HUES48 (cell line): ENCODE data around the gene DAPP1.
"Not testable (repeated sequence)": the region's sequence is repeated elsewhere in the genome, so short reads cannot be mapped to it uniquely, and the experiment has no call there.

Experiments used
- H3K27ac ChIP-seq: one replicate; pipeline ENCODE4 v1.7.0; 2013; ENCODE audit warnings: low read depth, low read length, inconsistent platforms
- H3K27me3 ChIP-seq: 2 replicates; pipeline ENCODE4 v1.6.1; 2013; ENCODE audit warnings: mild to moderate bottlenecking, low read length; ENCODE audit not compliant: control insufficient read depth, insufficient read depth
- H3K36me3 ChIP-seq: 2 replicates; pipeline ENCODE4 v1.6.1; 2013; ENCODE audit warnings: low read length; ENCODE audit not compliant: control insufficient read depth, insufficient read depth
- H3K4me1 ChIP-seq: 2 replicates; pipeline ENCODE4 v1.6.1; 2013; ENCODE audit warnings: mild to moderate bottlenecking, low read length; ENCODE audit not compliant: control insufficient read depth, insufficient read depth
- H3K4me3 ChIP-seq: 2 replicates; pipeline ENCODE4 v1.5.1; 2013; ENCODE audit warnings: mild to moderate bottlenecking, low read depth, low read length
- H3K9ac ChIP-seq: 2 replicates; pipeline ENCODE4 v1.6.1; 2013; ENCODE audit warnings: mild to moderate bottlenecking, low read depth, low read length, moderate library complexity
- H3K9me3 ChIP-seq: 2 replicates; pipeline ENCODE4 v1.6.1; 2013; ENCODE audit warnings: low read length; ENCODE audit not compliant: control insufficient read depth, insufficient read depth

DAPP1 gene

DNA sequence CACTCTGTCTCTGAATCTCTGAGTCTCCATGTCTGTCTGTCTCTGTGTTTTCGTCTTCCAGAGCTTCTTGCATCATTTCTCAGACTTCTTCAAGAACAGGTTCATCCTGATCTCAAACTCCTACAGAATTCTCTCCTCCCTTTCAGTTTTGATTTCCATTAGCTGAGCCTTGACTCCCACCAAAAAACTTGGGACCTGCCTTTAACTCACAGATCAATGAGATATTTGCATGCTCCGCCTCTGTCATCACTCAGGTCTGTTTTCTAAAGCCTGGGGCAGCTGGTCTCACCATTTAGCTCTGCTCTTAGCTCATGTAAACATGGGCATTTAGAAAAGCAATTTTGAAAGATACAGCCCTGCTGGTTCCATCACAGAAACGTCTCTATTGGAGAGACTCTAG, 8.6 kb downstream of the DAPP1 start:
- H3K27me3 ChIP-seq: no peaks in the 10 kb centered on the region
- H3K36me3 ChIP-seq: no peaks in the 10 kb centered on the region
- H3K4me3 ChIP-seq: no peak overlapping the region
- H3K27ac ChIP-seq: no peak overlapping the region
- H3K4me1 ChIP-seq: no peaks in the 10 kb centered on the region
- no peak overlapping the region for H3K9ac ChIP-seq
- H3K9me3 ChIP-seq: no peaks in the 10 kb centered on the region

DNA sequence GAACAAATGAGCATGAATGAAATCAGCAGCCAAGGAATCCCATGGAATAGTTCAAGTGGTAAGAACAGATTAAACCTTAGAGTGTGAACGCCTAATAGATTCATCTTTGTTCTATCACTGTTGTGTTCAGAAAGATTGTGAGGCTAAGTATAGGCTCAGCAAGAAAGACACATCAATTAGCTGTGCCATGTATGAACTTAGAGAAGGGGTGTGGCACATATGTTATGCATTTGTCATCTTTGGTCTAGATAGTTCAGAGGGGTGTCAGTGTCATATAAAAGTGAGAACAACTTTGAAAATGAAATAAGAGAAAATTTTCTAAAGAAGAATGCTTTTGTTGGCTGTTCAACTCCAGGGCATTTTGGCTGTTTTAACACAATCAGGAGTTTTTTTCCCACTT, 9.4 kb downstream of the DAPP1 start:
- H3K27ac ChIP-seq: no peak overlapping the region
- no peaks in the 10 kb centered on the region for H3K9me3 ChIP-seq
- H3K9ac ChIP-seq: no peak overlapping the region
- no peaks in the 10 kb centered on the region for H3K4me1 ChIP-seq
- no peaks in the 10 kb centered on the region for H3K27me3 ChIP-seq
- H3K4me3 ChIP-seq: no peak overlapping the region
- H3K36me3 ChIP-seq: no peaks in the 10 kb centered on the region

DNA sequence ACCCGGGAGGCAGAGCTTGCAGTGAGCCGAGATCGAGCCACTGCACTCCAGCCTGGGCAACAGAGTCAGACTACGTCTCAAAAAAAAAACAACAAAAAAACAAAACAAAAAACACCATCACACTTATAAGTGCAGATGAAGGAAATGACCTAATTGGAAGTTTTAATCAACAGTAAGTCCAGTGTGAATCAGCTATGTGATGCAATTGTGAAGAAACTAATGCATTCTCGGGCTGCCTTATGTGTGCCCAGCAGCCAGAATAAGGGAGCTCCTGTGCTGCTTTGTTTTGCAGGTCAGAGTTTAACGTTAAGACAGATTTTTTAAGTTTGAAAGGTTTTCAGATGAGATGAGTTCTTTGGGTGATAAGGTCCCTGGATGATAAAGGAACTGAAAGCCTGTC, 10.8 kb downstream of the DAPP1 start:
- Histone ChIP-seq H3K9me3 (no peaks in the 10 kb centered on the region), H3K36me3 (no peaks in the 10 kb centered on the region), H3K27me3 (no peaks in the 10 kb centered on the region), H3K4me1 (no peaks in the 10 kb centered on the region), H3K9ac (no peak overlapping the region), H3K27ac (no peak overlapping the region), H3K4me3 (no peak overlapping the region)

- no peaks in the 10 kb centered on the region for H3K27me3 ChIP-seq
- H3K9me3 ChIP-seq: no peaks in the 10 kb centered on the region
- H3K27ac ChIP-seq: no peak overlapping the region
- no peak overlapping the region for H3K9ac ChIP-seq
- H3K4me3 ChIP-seq: no peak overlapping the region
- no peaks in the 10 kb centered on the region for H3K36me3 ChIP-seq
- no peaks in the 10 kb centered on the region for H3K4me1 ChIP-seq
Observed at GRCh38 chr4:99827857-99828256, 11.2 kb downstream of the DAPP1 start.

GRCh38 chr4:99828477-99828876, 11.8 kb downstream of the DAPP1 start:
- Histone ChIP-seq H3K4me1 (no peaks in the 10 kb centered on the region), H3K9ac (no peak overlapping the region), H3K27me3 (no peaks in the 10 kb centered on the region), H3K36me3 (no peaks in the 10 kb centered on the region), H3K4me3 (no peak overlapping the region), H3K27ac (no peak overlapping the region), H3K9me3 (no peaks in the 10 kb centered on the region)

DNA sequence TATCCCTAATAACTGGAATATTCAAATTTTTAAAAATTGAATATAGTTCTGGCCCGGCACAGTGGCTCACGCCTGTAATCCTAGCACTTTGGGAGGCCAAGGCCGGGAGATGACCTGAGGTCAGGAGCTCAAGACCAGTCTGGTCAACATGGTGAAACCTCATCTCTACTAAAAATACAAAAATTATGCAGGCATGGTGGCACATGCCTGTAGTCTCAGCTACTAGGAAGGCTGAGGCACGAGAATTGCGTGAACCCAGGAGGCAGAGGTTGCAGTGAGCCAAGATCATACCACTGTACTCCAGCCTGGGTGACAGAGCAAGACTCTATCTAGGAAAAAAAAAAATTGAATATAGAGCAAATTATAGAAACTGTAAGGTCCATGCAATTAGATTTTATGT, 13.4 kb downstream of the DAPP1 start:
- not testable (repeated sequence) for H3K4me3 ChIP-seq, H3K4me1 ChIP-seq, H3K9ac ChIP-seq, H3K36me3 ChIP-seq, H3K27ac ChIP-seq, H3K9me3 ChIP-seq, H3K27me3 ChIP-seq

DNA sequence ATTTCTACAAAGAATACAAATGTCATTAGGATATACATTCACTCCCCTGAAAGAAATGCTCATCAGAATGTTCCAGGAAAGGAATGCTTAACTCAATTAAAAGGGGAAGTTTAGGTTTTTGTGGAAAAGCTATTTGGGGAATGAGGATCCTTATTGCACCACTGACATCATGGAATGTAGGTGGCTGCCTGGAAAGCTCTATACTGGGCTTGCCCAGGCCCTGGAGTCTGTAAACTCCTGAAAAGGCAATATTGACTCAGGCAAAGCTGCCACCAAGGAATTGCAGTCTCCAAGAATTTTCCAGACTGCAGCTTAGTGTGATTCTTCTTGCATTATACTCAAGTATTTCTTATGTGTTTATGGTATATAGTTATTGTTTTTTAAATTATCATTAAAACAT, 15.7 kb downstream of the DAPP1 start:
- Histone ChIP-seq H3K36me3 (no peaks in the 10 kb centered on the region), H3K9ac (no peak overlapping the region), H3K4me3 (no peak overlapping the region), H3K27me3 (no peaks in the 10 kb centered on the region), H3K4me1 (no peaks in the 10 kb centered on the region), H3K27ac (no peak overlapping the region), H3K9me3 (no peaks in the 10 kb centered on the region)

DNA sequence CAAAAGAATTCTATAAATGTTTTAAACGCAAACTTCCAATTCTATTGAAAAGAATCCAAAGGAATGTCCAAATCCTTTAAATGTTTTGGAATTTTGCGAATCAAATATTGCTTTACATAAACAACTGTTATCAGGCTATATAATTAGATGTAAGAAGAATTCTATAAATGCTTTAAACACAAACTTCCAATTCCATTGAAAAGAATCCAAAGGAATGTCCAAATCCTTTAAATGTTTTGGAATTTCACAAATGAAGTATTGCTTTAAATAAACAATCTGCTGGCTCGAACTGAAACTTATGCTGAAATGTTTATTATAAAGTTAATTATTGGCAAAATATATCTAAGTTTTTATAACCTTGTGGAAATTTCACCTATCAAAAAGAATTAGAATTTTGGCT, 16.1 kb downstream of the DAPP1 start:
- Histone ChIP-seq H3K36me3 (no peaks in the 10 kb centered on the region), H3K4me1 (no peaks in the 10 kb centered on the region), H3K27ac (no peak overlapping the region)

GRCh38 chr4:99833756-99834155, 17.1 kb downstream of the DAPP1 start:
- H3K27me3 ChIP-seq: no peaks in the 10 kb centered on the region
- H3K36me3 ChIP-seq: no peaks in the 10 kb centered on the region
- H3K9me3 ChIP-seq: no peaks in the 10 kb centered on the region
- H3K9ac ChIP-seq: no peak overlapping the region
- H3K4me3 ChIP-seq: no peak overlapping the region
- no peak overlapping the region for H3K27ac ChIP-seq
- no peaks in the 10 kb centered on the region for H3K4me1 ChIP-seq

More for the DNA sequence above, 16.1 kb downstream of the DAPP1 start:
- Histone ChIP-seq H3K9ac (no peak overlapping the region), H3K9me3 (no peaks in the 10 kb centered on the region), H3K4me3 (no peak overlapping the region), H3K27me3 (no peaks in the 10 kb centered on the region)

DNA sequence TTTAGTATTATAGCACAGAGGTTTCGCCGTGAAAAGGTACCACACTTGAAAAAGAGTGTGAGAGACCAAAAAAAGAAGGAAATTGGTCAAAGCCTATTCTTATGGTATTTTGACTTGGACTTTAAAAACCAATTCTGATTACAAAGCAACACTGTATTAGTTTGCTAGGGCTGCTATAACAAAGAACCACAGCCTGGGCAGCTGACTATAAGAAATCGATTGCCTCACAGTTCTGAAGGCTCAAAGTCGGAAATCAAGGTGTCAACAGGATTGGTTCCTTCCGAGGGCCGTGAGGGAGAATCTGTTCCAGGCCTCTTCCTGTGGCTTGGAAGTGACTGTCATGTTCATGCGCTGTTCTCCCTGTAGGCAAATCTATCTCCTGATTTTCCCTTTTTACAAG, 17.9 kb downstream of the DAPP1 start:
- Histone ChIP-seq H3K4me1 (no peaks in the 10 kb centered on the region), H3K27ac (no peak overlapping the region), H3K27me3 (no peaks in the 10 kb centered on the region), H3K36me3 (no peaks in the 10 kb centered on the region), H3K9ac (no peak overlapping the region), H3K9me3 (no peaks in the 10 kb centered on the region), H3K4me3 (no peak overlapping the region)

DNA sequence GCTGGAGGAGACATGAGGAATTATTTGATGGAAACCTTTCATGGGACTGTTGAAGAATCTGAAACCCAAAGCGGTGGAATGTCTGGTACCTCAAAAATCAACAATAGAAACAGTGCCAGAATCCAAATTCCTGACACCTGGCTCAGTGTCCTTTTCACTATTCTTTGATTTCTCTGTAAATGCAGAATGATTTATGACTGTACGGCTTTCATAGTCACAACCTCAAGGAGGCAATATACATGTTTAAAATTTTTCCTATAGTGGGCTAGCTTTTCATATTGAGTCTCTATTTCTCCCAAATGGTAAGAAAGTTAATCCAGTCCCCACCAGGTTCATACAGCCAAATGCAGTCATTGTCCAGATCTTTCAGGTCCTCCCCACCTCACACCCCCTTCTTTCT, 19.3 kb downstream of the DAPP1 start:
- H3K9me3 ChIP-seq: no peaks in the 10 kb centered on the region
- no peak overlapping the region for H3K9ac ChIP-seq
- no peaks in the 10 kb centered on the region for H3K4me1 ChIP-seq
- no peaks in the 10 kb centered on the region for H3K27me3 ChIP-seq
- no peak overlapping the region for H3K4me3 ChIP-seq
- no peak overlapping the region for H3K27ac ChIP-seq
- H3K36me3 ChIP-seq: no peaks in the 10 kb centered on the region

DNA sequence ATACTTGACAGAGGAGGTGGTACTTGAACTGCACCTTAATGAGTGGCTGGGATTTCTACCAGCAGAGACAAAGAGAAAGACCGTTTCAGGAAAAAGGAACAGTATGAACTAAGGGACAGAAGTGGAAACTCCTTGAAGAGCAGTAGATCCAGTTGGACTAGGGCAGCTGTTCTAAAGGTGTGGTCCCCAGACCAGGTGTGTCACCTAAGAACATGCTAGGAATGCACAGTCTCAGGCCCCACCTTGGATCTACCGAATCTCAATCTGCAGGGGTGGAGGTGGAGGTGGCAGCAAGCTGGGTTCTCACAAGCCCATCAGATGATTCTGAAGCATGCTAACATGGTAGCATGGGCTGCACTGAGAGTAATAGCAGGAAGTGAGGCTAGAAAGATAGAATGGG, 22.3 kb downstream of the DAPP1 start:
- Histone ChIP-seq H3K9ac (no peak overlapping the region), H3K9me3 (no peaks in the 10 kb centered on the region), H3K27me3 (no peaks in the 10 kb centered on the region), H3K4me1 (no peaks in the 10 kb centered on the region), H3K27ac (no peak overlapping the region), H3K36me3 (no peaks in the 10 kb centered on the region), H3K4me3 (no peak overlapping the region)
